Astrocyte (in vitro differentiated cells and primary cell): Measurements from ENCODE around the gene CASP14. TPM values are rescaled to one million over a fixed set of nuclear protein-coding genes. Genes with fewer than 3 reads are reported as not detected.
"Not testable (repeated sequence)": the region's sequence is repeated elsewhere in the genome, so short reads cannot be mapped to it uniquely, and the experiment has no call there.

ENCODE experiments used
- DNase-seq: peaks from one replicate; pipeline ENCODE4 v3.0.0-alpha.2; 2010; ENCODE audit warnings: low read depth
- FAIRE-seq: peaks from 2 replicates; lab custom pipeline; 2011; peaks lifted over from hg19 to GRCh38; lab: Jason Lieb, UNC
- H2AFZ ChIP-seq: 2 replicates; pipeline ENCODE4 v1.6.0; 2012; ENCODE audit warnings: low read depth, low read length, inconsistent platforms
- H3K27ac ChIP-seq: 2 replicates; pipeline ENCODE4 v1.5.1; 2011; ENCODE audit warnings: low read depth, low read length, inconsistent platforms
- H3K27me3 ChIP-seq: 2 replicates; pipeline ENCODE4 v1.6.0; 2011; ENCODE audit warnings: low read length, inconsistent platforms; ENCODE audit not compliant: insufficient read depth
- H3K36me3 ChIP-seq: 2 replicates; pipeline ENCODE4 v1.5.1; 2011; ENCODE audit warnings: low read length, inconsistent platforms; ENCODE audit not compliant: insufficient read depth
- H3K4me1 ChIP-seq: 2 replicates; pipeline ENCODE4 v1.5.1; 2011; ENCODE audit warnings: low read length, inconsistent platforms; ENCODE audit not compliant: insufficient read depth
- H3K4me2 ChIP-seq: 2 replicates; pipeline ENCODE4 v1.6.0; 2012; ENCODE audit warnings: low read length, inconsistent platforms
- H3K4me3 ChIP-seq: 2 replicates; pipeline ENCODE4 v1.5.1; 2011; ENCODE audit warnings: low read depth, mild to moderate bottlenecking, low read length, inconsistent platforms; ENCODE audit not compliant: insufficient read depth
- H3K79me2 ChIP-seq: 2 replicates; pipeline ENCODE4 v1.6.0; 2012; ENCODE audit warnings: mild to moderate bottlenecking, low read length, inconsistent platforms; ENCODE audit not compliant: insufficient read depth
- H3K9ac ChIP-seq: 2 replicates; pipeline ENCODE4 v1.6.0; 2012; ENCODE audit warnings: mild to moderate bottlenecking, low read length, inconsistent platforms
- H3K9me3 ChIP-seq: 2 replicates; pipeline ENCODE4 v1.5.1; 2012; ENCODE audit warnings: low read depth, mild to moderate bottlenecking, low read length, inconsistent platforms; ENCODE audit not compliant: insufficient read depth
- H4K20me1 ChIP-seq: 2 replicates; pipeline ENCODE4 v1.6.0; 2012; ENCODE audit warnings: low read length, inconsistent platforms; ENCODE audit not compliant: insufficient read depth
- H3K27ac Mint-ChIP-seq: one replicate; pipeline ENCODE4 v1.8.0; 2021; ENCODE audit warnings: mild to moderate bottlenecking, mixed read lengths; ENCODE audit not compliant: unreplicated experiment
- H3K27me3 Mint-ChIP-seq: one replicate; pipeline ENCODE4 v1.8.0; 2021; ENCODE audit warnings: low read depth, mixed read lengths; ENCODE audit not compliant: unreplicated experiment
- H3K36me3 Mint-ChIP-seq: one replicate; pipeline ENCODE4 v1.8.0; 2021; ENCODE audit warnings: low read depth, mixed read lengths; ENCODE audit not compliant: unreplicated experiment
- H3K4me1 Mint-ChIP-seq: one replicate; pipeline ENCODE4 v1.8.0; 2021; ENCODE audit warnings: low read depth, mixed read lengths; ENCODE audit not compliant: unreplicated experiment
- H3K4me3 Mint-ChIP-seq: one replicate; pipeline ENCODE4 v1.8.0; 2021; ENCODE audit warnings: mild to moderate bottlenecking, moderate library complexity, mixed read lengths; ENCODE audit not compliant: unreplicated experiment
- H3K9me3 Mint-ChIP-seq: one replicate; pipeline ENCODE4 v1.8.0; 2021; ENCODE audit warnings: mild to moderate bottlenecking, mixed read lengths; ENCODE audit not compliant: unreplicated experiment
- EZH2 ChIP-seq: IDR thresholded peaks from 2 replicates; pipeline ENCODE4 v1.6.1; 2012; ENCODE audit warnings: mild to moderate bottlenecking, low read length, inconsistent platforms; ENCODE audit not compliant: insufficient read depth
- total RNA-seq: library from RNA; stranded (reverse); gene quantifications from 2 replicates; pipeline ENCODE4 v1.2.1, GENCODE V29; 2021
- TF ChIP-seq, protein P1 (sequence below): IDR thresholded peaks from 2 replicates; pipeline ENCODE4 v1.5.1; 2011; ENCODE audit warnings: low read depth, mild to moderate bottlenecking, inconsistent platforms, low read length, moderate library complexity; ENCODE audit not compliant: insufficient read depth

The CASP14 gene
- total RNA-seq, 1 donor from 2014 or later, result not detected

GRCh38 chr19:15093001-15093400, 43.7 kb downstream of the CASP14 start:
- Histone ChIP-seq H2AFZ (no peak overlapping the region), H4K20me1 (no peaks in the 10 kb centered on the region), H3K9ac (no peak overlapping the region), H3K27ac (no peak overlapping the region), H3K4me2 (no peak overlapping the region), H3K36me3 (no peaks in the 10 kb centered on the region), H3K79me2 (no peaks in the 10 kb centered on the region), H3K4me1 (no peaks in the 10 kb centered on the region), H3K9me3 (no peaks in the 10 kb centered on the region), H3K27me3 (peaks cover 2% of the 10 kb centered on the region), H3K4me3 (no peak overlapping the region)
- Mint-ChIP-seq H3K27me3 (peaks cover 23% of the 10 kb centered on the region), H3K4me1 (no peaks in the 10 kb centered on the region), H3K27ac (no peak overlapping the region), H3K9me3 (no peaks in the 10 kb centered on the region), H3K4me3 (no peak overlapping the region), H3K36me3 (no peaks in the 10 kb centered on the region)
- TF ChIP-seq EZH2, result no peak
- FAIRE-seq, result no peak
- no peak for DNase-seq

DNA sequence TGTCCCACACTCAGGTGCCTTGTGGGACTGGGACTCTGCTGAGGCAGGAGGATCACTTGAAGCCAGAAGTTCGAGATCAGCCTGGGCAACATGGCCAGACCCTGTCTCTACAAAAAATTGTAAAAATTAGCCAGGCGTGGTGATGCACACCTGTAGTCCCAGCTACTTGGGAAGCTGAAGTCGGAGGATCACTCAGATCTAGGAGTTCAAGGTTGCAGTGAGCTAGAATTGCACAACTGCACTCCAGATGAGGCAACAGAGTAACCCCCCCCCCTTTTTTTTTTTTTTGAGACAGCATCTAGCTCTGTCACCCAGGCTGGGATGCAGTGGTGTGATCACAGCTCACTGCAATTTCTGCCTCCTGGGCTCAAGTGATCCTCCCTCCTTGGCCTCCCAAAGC, 46.9 kb downstream of the CASP14 start:
- H3K27me3 ChIP-seq, result no peaks in the 10 kb centered on the region
- no peak overlapping the region for H2AFZ ChIP-seq
- H3K9me3 ChIP-seq, result no peaks in the 10 kb centered on the region
- DNase-seq (no peak), FAIRE-seq (no peak)
- H3K4me2 ChIP-seq, result no peak overlapping the region
- no peaks in the 10 kb centered on the region for H3K4me1 Mint-ChIP-seq
- H3K4me1 ChIP-seq, result no peaks in the 10 kb centered on the region
- H4K20me1 ChIP-seq, result no peaks in the 10 kb centered on the region
- H3K4me3 ChIP-seq, result no peak overlapping the region
- H3K27ac Mint-ChIP-seq, result no peak overlapping the region
- no peaks in the 10 kb centered on the region for H3K36me3 Mint-ChIP-seq
- no peak overlapping the region for H3K4me3 Mint-ChIP-seq
- H3K27me3 Mint-ChIP-seq, result peaks cover 7% of the 10 kb centered on the region
- no peak overlapping the region for H3K27ac ChIP-seq
- no peak for TF ChIP-seq EZH2
- TF ChIP-seq, protein P1, sequence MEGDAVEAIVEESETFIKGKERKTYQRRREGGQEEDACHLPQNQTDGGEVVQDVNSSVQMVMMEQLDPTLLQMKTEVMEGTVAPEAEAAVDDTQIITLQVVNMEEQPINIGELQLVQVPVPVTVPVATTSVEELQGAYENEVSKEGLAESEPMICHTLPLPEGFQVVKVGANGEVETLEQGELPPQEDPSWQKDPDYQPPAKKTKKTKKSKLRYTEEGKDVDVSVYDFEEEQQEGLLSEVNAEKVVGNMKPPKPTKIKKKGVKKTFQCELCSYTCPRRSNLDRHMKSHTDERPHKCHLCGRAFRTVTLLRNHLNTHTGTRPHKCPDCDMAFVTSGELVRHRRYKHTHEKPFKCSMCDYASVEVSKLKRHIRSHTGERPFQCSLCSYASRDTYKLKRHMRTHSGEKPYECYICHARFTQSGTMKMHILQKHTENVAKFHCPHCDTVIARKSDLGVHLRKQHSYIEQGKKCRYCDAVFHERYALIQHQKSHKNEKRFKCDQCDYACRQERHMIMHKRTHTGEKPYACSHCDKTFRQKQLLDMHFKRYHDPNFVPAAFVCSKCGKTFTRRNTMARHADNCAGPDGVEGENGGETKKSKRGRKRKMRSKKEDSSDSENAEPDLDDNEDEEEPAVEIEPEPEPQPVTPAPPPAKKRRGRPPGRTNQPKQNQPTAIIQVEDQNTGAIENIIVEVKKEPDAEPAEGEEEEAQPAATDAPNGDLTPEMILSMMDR, result no peak
- no peaks in the 10 kb centered on the region for H3K9me3 Mint-ChIP-seq
- no peaks in the 10 kb centered on the region for H3K36me3 ChIP-seq
- no peak overlapping the region for H3K9ac ChIP-seq
- H3K79me2 ChIP-seq, result no peaks in the 10 kb centered on the region

DNA sequence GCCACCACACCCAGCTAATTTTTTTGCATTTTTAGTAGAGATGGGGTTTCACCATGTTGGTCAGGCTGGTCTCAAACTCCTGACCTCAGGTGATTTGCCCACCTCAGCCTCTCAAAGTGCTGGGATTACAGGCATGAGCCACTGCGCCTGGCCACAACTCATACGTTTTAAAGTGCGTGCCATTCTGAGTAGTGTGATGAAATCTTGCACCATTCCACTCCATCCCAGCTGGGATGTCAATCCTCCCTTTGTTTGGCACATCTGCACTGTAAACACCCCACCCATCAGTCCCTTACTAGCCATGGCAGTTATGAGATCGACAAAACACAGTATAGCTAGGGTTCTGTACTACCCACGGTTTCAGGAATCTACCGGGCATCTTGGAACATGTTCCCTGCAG, 48.7 kb downstream of the CASP14 start:
- not testable (repeated sequence) for H3K27ac ChIP-seq, FAIRE-seq, H3K4me3 ChIP-seq, H3K9me3 ChIP-seq, H3K27ac Mint-ChIP-seq, H3K9me3 Mint-ChIP-seq, H4K20me1 ChIP-seq, DNase-seq, H3K4me3 Mint-ChIP-seq, H3K4me1 ChIP-seq, H3K4me2 ChIP-seq, H3K79me2 ChIP-seq, H3K27me3 Mint-ChIP-seq, H3K36me3 Mint-ChIP-seq, H2AFZ ChIP-seq, H3K36me3 ChIP-seq, H3K4me1 Mint-ChIP-seq, H3K27me3 ChIP-seq, H3K9ac ChIP-seq

- peaks cover 7% of the 10 kb centered on the region for H3K27me3 Mint-ChIP-seq
- Histone ChIP-seq H3K9ac (no peak overlapping the region), H3K36me3 (no peaks in the 10 kb centered on the region), H3K9me3 (peaks cover 2% of the 10 kb centered on the region), H3K27ac (no peak overlapping the region), H3K4me3 (no peak overlapping the region), H3K4me2 (no peak overlapping the region), H3K4me1 (no peaks in the 10 kb centered on the region), H2AFZ (no peak overlapping the region), H3K79me2 (no peaks in the 10 kb centered on the region), H3K27me3 (no peaks in the 10 kb centered on the region), H4K20me1 (no peaks in the 10 kb centered on the region)
- DNase-seq (no peak), FAIRE-seq (no peak)
- no peaks in the 10 kb centered on the region for H3K4me1 Mint-ChIP-seq
- no peak overlapping the region for H3K4me3 Mint-ChIP-seq
- no peaks in the 10 kb centered on the region for H3K36me3 Mint-ChIP-seq
- TF ChIP-seq, protein P1, result no peak
- no peak for TF ChIP-seq EZH2
- no peak overlapping the region for H3K27ac Mint-ChIP-seq
- no peaks in the 10 kb centered on the region for H3K9me3 Mint-ChIP-seq
Measured at GRCh38 chr19:15098460-15098859, 49.2 kb downstream of the CASP14 start.
